K562 (cell line): Measurements from ENCODE around the gene ALDH1A2. TPM values are rescaled to one million over a fixed set of nuclear protein-coding genes. Genes with fewer than 3 reads are reported as not detected.

Experiments
- ATAC-seq: fragments of 200-7000 bp; cut with Tn5 transposase; 3 replicates; pipeline ENCODE4 v1.9.1; 2020; ENCODE audit warnings: moderate library complexity
- BruUV-seq: library from RNA; stranded (reverse); fragments of 400-500 nt; replicated peaks from 2 replicates; lab custom pipeline; 2021; lab: Mats Ljungman, UMichigan
- CTCF ChIA-PET: fragments of 300-600 bp; formaldehyde crosslinking; extraction: SDS; loops from one replicate; lab custom pipeline; 2021; ENCODE audit warnings: low intra/inter-chr PET ratio; lab: Yijun Ruan, JAX
- POLR2A ChIA-PET: fragments of 300-600, 350-650 bp; sonication (Branson Sonifier 250); formaldehyde crosslinking; extraction: SDS; loops from one replicate; lab custom pipeline; 2021; ENCODE audit warnings: antibody characterized with exemption, inconsistent platforms; lab: Yijun Ruan, JAX
- DNase-seq, 4 experiments: peaks; one replicate each; pipeline versions ENCODE4 v3.0.0 to v3.0.0-alpha.2; 2011 to 2018; ENCODE audit warnings: low spot score in 3 of 4, mixed read lengths in 3 of 4; ENCODE audit errors: extremely low read depth in 1 of 4
- FAIRE-seq: peaks from 2 replicates; lab custom pipeline; 2011; peaks lifted over from hg19 to GRCh38; lab: Jason Lieb, UNC
- H2AFZ ChIP-seq: 2 replicates; pipeline ENCODE4 v1.6.0; 2011; ENCODE audit warnings: low read depth, low read length, control low read depth, inconsistent platforms
- H3K27ac ChIP-seq: fragments of 200-600 bp; 3 replicates; pipeline ENCODE4 v1.8.0; 2011; ENCODE audit warnings: low read depth, mild to moderate bottlenecking, control low read depth, inconsistent platforms, low read length, moderate library complexity, mixed read lengths; ENCODE audit errors: extremely low read depth
- H3K27me3 ChIP-seq, 2 experiments: fragments of 300-600 bp in 1 of 2; 2 replicates in 1 of 2; 3 replicates in 1 of 2; pipeline versions ENCODE4 v1.6.0 to v1.8.0; 2011; ENCODE audit warnings: inconsistent platforms in 2 of 2, low read length in 2 of 2, mild to moderate bottlenecking in 1 of 2, mixed read lengths in 1 of 2, moderate library complexity in 1 of 2; ENCODE audit not compliant: control insufficient read depth in 2 of 2, insufficient read depth in 2 of 2
- H3K36me3 ChIP-seq: fragments of 300-600 bp; 3 replicates; pipeline ENCODE4 v1.8.0; 2011; ENCODE audit warnings: mild to moderate bottlenecking, low read length, inconsistent platforms; ENCODE audit not compliant: control insufficient read depth, insufficient read depth
- H3K4me1 ChIP-seq, 2 experiments: fragments of 200-600 bp in 1 of 2; replicated peaks in 1 of 2; 2 replicates in 1 of 2; 3 replicates in 1 of 2; pipeline versions ENCODE4 v1.5.1 to v1.8.0; 2011; ENCODE audit warnings: inconsistent platforms in 2 of 2, low read length in 2 of 2, mild to moderate bottlenecking in 1 of 2, mixed read lengths in 1 of 2, moderate library complexity in 1 of 2; ENCODE audit not compliant: control insufficient read depth in 2 of 2, insufficient read depth in 2 of 2
- H3K4me2 ChIP-seq: 2 replicates; pipeline ENCODE4 v1.6.1; 2011; ENCODE audit warnings: low read length, control low read depth, inconsistent platforms, mixed read lengths; ENCODE audit not compliant: insufficient read depth
- H3K4me3 ChIP-seq: fragments of 200-600 bp; sonication (generic), shearing (Covaris generic); 2 replicates; pipeline ENCODE4 v1.5.1; 2016; ENCODE audit warnings: control low read depth, inconsistent platforms
- H3K79me2 ChIP-seq: fragments of 200-600 bp; 3 replicates; pipeline ENCODE4 v1.8.0; 2011; ENCODE audit warnings: low read length, inconsistent platforms; ENCODE audit not compliant: control insufficient read depth, insufficient read depth
- H3K9ac ChIP-seq, 2 experiments: 2 replicates each; pipeline versions ENCODE4 v1.6.0 to v1.6.1; 2011; ENCODE audit warnings: low read depth in 2 of 2, low read length in 2 of 2, control low read depth in 1 of 2, inconsistent platforms in 1 of 2, mild to moderate bottlenecking in 1 of 2, mixed read lengths in 1 of 2; ENCODE audit not compliant: insufficient read depth in 1 of 2
- H3K9me1 ChIP-seq: one replicate; pipeline ENCODE4 v1.6.0; 2011; ENCODE audit warnings: inconsistent platforms, mild to moderate bottlenecking, low read length, moderate library complexity; ENCODE audit not compliant: control insufficient read depth, insufficient read depth
- H3K9me3 ChIP-seq: replicated peaks from 2 replicates; pipeline ENCODE4 v1.5.1; 2011; ENCODE audit warnings: low read depth, low read length, inconsistent platforms; ENCODE audit not compliant: control insufficient read depth, insufficient read depth
- H4K20me1 ChIP-seq: replicated peaks from 2 replicates; pipeline ENCODE4 v1.6.1; 2011; ENCODE audit warnings: low read length, inconsistent platforms, mixed read lengths; ENCODE audit not compliant: control insufficient read depth, insufficient read depth
- CBFA2T2 ChIP-seq: fragments of 450-650 bp; conservative IDR thresholded peaks from 2 replicates; pipeline ENCODE4 v1.6.1; 2017; ENCODE audit warnings: mild to moderate bottlenecking
- CBFA2T3 ChIP-seq: fragments of 450-650 bp; IDR thresholded peaks from 2 replicates; pipeline ENCODE4 v1.6.1; 2017
- CEBPG ChIP-seq, 3 experiments: fragments of 200-800 bp in 1 of 3; sonication (Bioruptor generic) in 1 of 3; sonication (generic) in 1 of 3; formaldehyde crosslinking in 1 of 3; IDR thresholded peaks in 2 of 3; conservative IDR thresholded peaks in 1 of 3; 2 replicates each; pipeline versions ENCODE4 v1.6.1 to v1.8.0; 2016 to 2022; ENCODE audit warnings: missing compliant biosample characterization in 2 of 3, missing genetic modification characterization in 2 of 3, mild to moderate bottlenecking in 1 of 3, missing genetic modification reagents in 1 of 3
- CXXC5 ChIP-seq: fragments of 250-450 bp; sonication (Bioruptor Pico); IDR thresholded peaks from 2 replicates; pipeline ENCODE4 v1.8.0; 2022; ENCODE audit warnings: inconsistent platforms, mild to moderate bottlenecking, moderate library complexity
- DMBX1 ChIP-seq: fragments of 250-450 bp; sonication (Bioruptor Pico); IDR thresholded peaks from 2 replicates; pipeline ENCODE4 v1.8.0; 2022; ENCODE audit warnings: inconsistent platforms, mild to moderate bottlenecking, moderate library complexity, borderline replicate concordance
- ETV1 ChIP-seq: fragments of 450-650 bp; conservative IDR thresholded peaks from 2 replicates; pipeline ENCODE4 v1.6.1; 2016; ENCODE audit warnings: missing genetic modification characterization, control low read depth, low read depth, missing compliant biosample characterization
- FOSL1 ChIP-seq: fragments of 200-800 bp; sonication (Bioruptor generic); conservative IDR thresholded peaks from 2 replicates; pipeline ENCODE4 v1.6.1; 2016; ENCODE audit warnings: missing genetic modification characterization, missing compliant biosample characterization
- FOXM1 ChIP-seq, 2 experiments: fragments of 450-650 bp in 1 of 2; sonication (generic) in 1 of 2; formaldehyde crosslinking in 1 of 2; IDR thresholded peaks; 2 replicates each; pipeline versions ENCODE4 v1.6.1 to v1.9.0; 2017 to 2022; ENCODE audit warnings: low read depth in 2 of 2, mild to moderate bottlenecking in 2 of 2, missing genetic modification reagents in 1 of 2, moderate library complexity in 1 of 2
- GATAD2B ChIP-seq: fragments of 450-650 bp; IDR thresholded peaks from 2 replicates; pipeline ENCODE4 v1.6.1; 2017; ENCODE audit warnings: mild to moderate bottlenecking, borderline replicate concordance
- HDAC2 ChIP-seq: fragments of 450-650 bp; IDR thresholded peaks from 2 replicates; pipeline ENCODE4 v1.6.1; 2016; ENCODE audit warnings: mild to moderate bottlenecking
- L3MBTL2 ChIP-seq: fragments of 450-650 bp; IDR thresholded peaks from 2 replicates; pipeline ENCODE4 v1.6.1; 2016; ENCODE audit warnings: mild to moderate bottlenecking, moderate library complexity
- NFIC ChIP-seq: fragments of 450-650 bp; IDR thresholded peaks from 2 replicates; pipeline ENCODE4 v1.6.1; 2017; ENCODE audit warnings: mild to moderate bottlenecking, inconsistent platforms
- RCOR1 ChIP-seq, 2 experiments: IDR thresholded peaks; 2 replicates each; pipeline ENCODE4 v1.6.1; 2012; ENCODE audit warnings: low read depth in 2 of 2, low read length in 2 of 2, borderline replicate concordance in 1 of 2, improper control_type of control experiment in 1 of 2
- ZC3H8 ChIP-seq: fragments of 450-650 bp; IDR thresholded peaks from 2 replicates; pipeline ENCODE4 v1.6.1; 2017
- WGBS: fragments of 100-300 bp; shearing (Covaris generic); methylation state at CpG from one replicate; pipeline ENCODE4 v1.1.6; 2016; ENCODE audit warnings: low coverage, mixed read lengths; ENCODE audit not compliant: insufficient coverage; ENCODE audit errors: missing lambda C conversion rate; 5-methylcytosine and 5-hydroxymethylcytosine counted together
- in situ Hi-C: fragments of 300-500 bp; cut with MboI; formaldehyde crosslinking; loops from 4 replicates; pipeline ENCODE4 v1.15.0; 2018; ENCODE audit warnings: inconsistent platforms, mixed read lengths
- intact Hi-C: fragments of 100-400 bp; cut with micrococcal nuclease; formaldehyde crosslinking; loops from 2 replicates; pipeline ENCODE4 v1.14.2; 2022
- polyA plus RNA-seq, 8 experiments: library from polyadenylated mRNA; depleted of rRNA in 4 of 8; stranded (reverse) in 5 of 8; unstranded in 3 of 8; fragments of >200 nt; fragmentation: Nextera tagmentation in 2 of 8; fragmentation: Illumina TruSeq in 1 of 8; extraction: Ambion mirVana in 2 of 8; extraction: Trizol in 1 of 8; gene quantifications; 2 replicates each; pipeline versions ENCODE4 v1.2.1 to v1.2.3, GENCODE V29; 2011 to 2014; ENCODE audit warnings: inconsistent platforms in 1 of 8, missing spikeins in 1 of 8
- total RNA-seq, 7 experiments: library from RNA; depleted of rRNA in 6 of 7; stranded (reverse); fragments of >200 nt in 6 of 7; fragmentation: Illumina TruSeq in 2 of 7; extraction: Trizol in 2 of 7; gene quantifications; 2 replicates each; pipeline versions ENCODE4 v1.2.1 to v1.2.3, GENCODE V29; 2011 to 2021; ENCODE audit warnings: low replicate concordance in 1 of 7
- TF ChIP-seq, protein P1 (sequence below): fragments of 450-650 bp; IDR thresholded peaks from 2 replicates; pipeline ENCODE4 v1.6.1; 2016
- TF ChIP-seq, protein P2 (sequence below): fragments of 250-450 bp; sonication (Bioruptor Pico); IDR thresholded peaks from 2 replicates; pipeline ENCODE4 v1.4.0; 2020; ENCODE audit warnings: mild to moderate bottlenecking, moderate library complexity
- TF ChIP-seq, protein P3 (sequence below): fragments of 250-450 bp; sonication (Bioruptor Pico); IDR thresholded peaks from 2 replicates; pipeline ENCODE4 v1.5.0; 2020; ENCODE audit warnings: mild to moderate bottlenecking

The ALDH1A2 gene
- total and polyA plus RNA-seq, 9 of the 15 experiments (the other 6 are each of a cell fraction or from before 2014, with no cell fraction given), result 115 to 393 (median 333) TPM

DNA sequence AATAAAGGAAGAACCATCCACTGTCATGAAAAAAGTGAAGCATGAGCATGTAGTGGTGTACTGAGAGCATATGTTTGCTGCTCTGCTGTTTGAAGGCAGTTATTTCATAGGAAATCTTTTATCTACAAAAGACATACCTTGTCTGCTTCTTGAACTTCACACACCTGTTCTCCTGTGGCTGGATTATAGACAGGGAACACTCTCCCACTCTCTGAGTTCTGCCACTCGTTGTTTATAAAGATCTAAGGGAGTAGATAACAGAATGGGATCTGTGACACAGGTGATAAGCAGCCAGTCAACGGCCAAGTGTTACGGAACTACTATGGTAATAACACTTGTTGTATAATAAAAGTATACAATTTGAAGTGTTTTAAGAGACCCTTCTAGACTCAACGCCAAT is 51.5 kb downstream of the ALDH1A2 start:
- WGBS, result 10% methylated on average over 4 of the region's 4 CpGs
- DNase-seq (peak; percentile 37 to 66 (median 54)), ATAC-seq (peak; percentile 81), FAIRE-seq (peak; percentile 48)
- H3K4me3 ChIP-seq, result no peak overlapping the region
- peaks cover 72% of the 10 kb centered on the region for H3K36me3 ChIP-seq
- no TSS peak for BruUV-seq
- intact Hi-C loops (loop anchor here (2.0 kb wide), 1 partner anchor 49 kb away; no protein-coding TSS in a partner anchor), in situ Hi-C loops (no loop called here)
- peak overlapping the region; percentile 56 for H3K27ac ChIP-seq
- H2AFZ ChIP-seq, result no peak overlapping the region
- CTCF ChIA-PET, result interaction anchor here (0.8 kb wide), 1 partner anchor 44 kb away, joined by 3 read pairs; no protein-coding TSS in a partner anchor
- no peaks in the 10 kb centered on the region for H3K9me1 ChIP-seq
- H3K79me2 ChIP-seq, result peaks cover 71% of the 10 kb centered on the region
- peak overlapping the region; percentile 54; the same call in 1 of the 2 replicates for H3K4me2 ChIP-seq
- no peaks in the 10 kb centered on the region for H3K9me3 ChIP-seq
- POLR2A ChIA-PET, result interaction anchor here (0.6 to 0.8 kb wide), 2 partner anchors 11 to 234 kb away, joined by 3 to 5 read pairs; no protein-coding TSS in a partner anchor
- no peak overlapping the region for H3K9ac ChIP-seq
- peaks cover 0 to 17% of the 10 kb centered on the region in 2 experiments; a peak in 3 of 5 replicates for H3K4me1 ChIP-seq
- no peaks in the 10 kb centered on the region for H4K20me1 ChIP-seq
- no peaks in the 10 kb centered on the region for H3K27me3 ChIP-seq
- 0 out of 2 replicates have a peak, but pooled peaks have one; percentile 23 for TF ChIP-seq FOSL1 (tag)
- TF ChIP-seq NFIC, result peak; percentile 57
- no peak for TF ChIP-seq HDAC2
- 0 out of 2 replicates have a peak, but pooled peaks have one; percentile 28 for TF ChIP-seq GATAD2B
- TF ChIP-seq FOXM1 (IDR thresholded peaks at IDR 0.05; ENCODE audit: low read depth), result peak; percentile 61; the same call in 1 of the 2 replicates
- no peak for TF ChIP-seq FOXM1 (CRISPR knock-in tag; IDR thresholded peaks at IDR 0.05; ENCODE audit: low read depth)
- TF ChIP-seq CEBPG (CRISPR knock-in tag; IDR thresholded peaks at IDR 0.05), result no peak
- no peak for TF ChIP-seq CEBPG (tag; conservative IDR thresholded peaks at IDR 0.05 in 1 of 2, IDR thresholded peaks at IDR 0.05 in 1 of 2)
- 0 out of 2 replicates have a peak, but pooled peaks have one; percentile 45 for TF ChIP-seq L3MBTL2
- peak; percentile 91 for TF ChIP-seq CBFA2T3
- TF ChIP-seq ZC3H8, result no peak
- TF ChIP-seq CXXC5, result peak; percentile 50
- TF ChIP-seq DMBX1 (CRISPR knock-in tag), result peak; percentile 52; the same call in 1 of the 2 replicates
- TF ChIP-seq ETV1, result no peak
- TF ChIP-seq RCOR1 (IDR thresholded peaks at IDR 0.05; ENCODE audit: borderline replicate concordance in 1 of 2, low read depth in 2 of 2, low read length in 2 of 2), result peak in 1 of 2 experiments; percentile 12; a peak in 1 of 4 replicates
- TF ChIP-seq, protein P1, sequence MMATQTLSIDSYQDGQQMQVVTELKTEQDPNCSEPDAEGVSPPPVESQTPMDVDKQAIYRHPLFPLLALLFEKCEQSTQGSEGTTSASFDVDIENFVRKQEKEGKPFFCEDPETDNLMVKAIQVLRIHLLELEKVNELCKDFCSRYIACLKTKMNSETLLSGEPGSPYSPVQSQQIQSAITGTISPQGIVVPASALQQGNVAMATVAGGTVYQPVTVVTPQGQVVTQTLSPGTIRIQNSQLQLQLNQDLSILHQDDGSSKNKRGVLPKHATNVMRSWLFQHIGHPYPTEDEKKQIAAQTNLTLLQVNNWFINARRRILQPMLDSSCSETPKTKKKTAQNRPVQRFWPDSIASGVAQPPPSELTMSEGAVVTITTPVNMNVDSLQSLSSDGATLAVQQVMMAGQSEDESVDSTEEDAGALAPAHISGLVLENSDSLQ, result peak; percentile 44; the same call in 1 of the 2 replicates
- TF ChIP-seq, protein P2, sequence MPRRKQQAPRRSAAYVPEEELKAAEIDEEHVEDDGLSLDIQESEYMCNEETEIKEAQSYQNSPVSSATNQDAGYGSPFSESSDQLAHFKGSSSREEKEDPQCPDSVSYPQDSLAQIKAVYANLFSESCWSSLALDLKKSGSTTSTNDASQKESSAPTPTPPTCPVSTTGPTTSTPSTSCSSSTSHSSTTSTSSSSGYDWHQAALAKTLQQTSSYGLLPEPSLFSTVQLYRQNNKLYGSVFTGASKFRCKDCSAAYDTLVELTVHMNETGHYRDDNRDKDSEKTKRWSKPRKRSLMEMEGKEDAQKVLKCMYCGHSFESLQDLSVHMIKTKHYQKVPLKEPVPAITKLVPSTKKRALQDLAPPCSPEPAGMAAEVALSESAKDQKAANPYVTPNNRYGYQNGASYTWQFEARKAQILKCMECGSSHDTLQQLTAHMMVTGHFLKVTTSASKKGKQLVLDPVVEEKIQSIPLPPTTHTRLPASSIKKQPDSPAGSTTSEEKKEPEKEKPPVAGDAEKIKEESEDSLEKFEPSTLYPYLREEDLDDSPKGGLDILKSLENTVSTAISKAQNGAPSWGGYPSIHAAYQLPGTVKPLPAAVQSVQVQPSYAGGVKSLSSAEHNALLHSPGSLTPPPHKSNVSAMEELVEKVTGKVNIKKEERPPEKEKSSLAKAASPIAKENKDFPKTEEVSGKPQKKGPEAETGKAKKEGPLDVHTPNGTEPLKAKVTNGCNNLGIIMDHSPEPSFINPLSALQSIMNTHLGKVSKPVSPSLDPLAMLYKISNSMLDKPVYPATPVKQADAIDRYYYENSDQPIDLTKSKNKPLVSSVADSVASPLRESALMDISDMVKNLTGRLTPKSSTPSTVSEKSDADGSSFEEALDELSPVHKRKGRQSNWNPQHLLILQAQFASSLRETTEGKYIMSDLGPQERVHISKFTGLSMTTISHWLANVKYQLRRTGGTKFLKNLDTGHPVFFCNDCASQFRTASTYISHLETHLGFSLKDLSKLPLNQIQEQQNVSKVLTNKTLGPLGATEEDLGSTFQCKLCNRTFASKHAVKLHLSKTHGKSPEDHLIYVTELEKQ (CRISPR knock-in tag), result no peak
- TF ChIP-seq, protein P3, sequence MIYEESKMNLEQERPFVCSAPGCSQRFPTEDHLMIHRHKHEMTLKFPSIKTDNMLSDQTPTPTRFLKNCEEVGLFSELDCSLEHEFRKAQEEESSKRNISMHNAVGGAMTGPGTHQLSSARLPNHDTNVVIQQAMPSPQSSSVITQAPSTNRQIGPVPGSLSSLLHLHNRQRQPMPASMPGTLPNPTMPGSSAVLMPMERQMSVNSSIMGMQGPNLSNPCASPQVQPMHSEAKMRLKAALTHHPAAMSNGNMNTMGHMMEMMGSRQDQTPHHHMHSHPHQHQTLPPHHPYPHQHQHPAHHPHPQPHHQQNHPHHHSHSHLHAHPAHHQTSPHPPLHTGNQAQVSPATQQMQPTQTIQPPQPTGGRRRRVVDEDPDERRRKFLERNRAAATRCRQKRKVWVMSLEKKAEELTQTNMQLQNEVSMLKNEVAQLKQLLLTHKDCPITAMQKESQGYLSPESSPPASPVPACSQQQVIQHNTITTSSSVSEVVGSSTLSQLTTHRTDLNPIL (CRISPR knock-in tag), result no peak
- peak; percentile 88 for TF ChIP-seq CBFA2T2
